KMS-11 (cell line): ENCODE measurements around the gene EIF3A.

ENCODE experiments used
- H2AFZ ChIP-seq: fragments of 200-600 bp; sonication (generic); 2 replicates; pipeline ENCODE4 v1.6.1; 2016; ENCODE audit warnings: antibody characterized with exemption, mixed run types, low read depth
- H3K27ac ChIP-seq: fragments of 200-600 bp; sonication (generic); 2 replicates; pipeline ENCODE4 v1.6.1; 2016; ENCODE audit warnings: mild to moderate bottlenecking, mixed run types
- H3K27me3 ChIP-seq: fragments of 200-600 bp; sonication (generic); 2 replicates; pipeline ENCODE4 v1.6.1; 2017; ENCODE audit warnings: mild to moderate bottlenecking, low read depth, mixed run types, moderate library complexity; ENCODE audit not compliant: insufficient read depth
- H3K36me3 ChIP-seq: fragments of 200-600 bp; sonication (generic); 2 replicates; pipeline ENCODE4 v1.6.1; 2017; ENCODE audit warnings: mild to moderate bottlenecking, mixed run types; ENCODE audit not compliant: insufficient read depth
- H3K4me1 ChIP-seq: fragments of 200-600 bp; sonication (generic); 2 replicates; pipeline ENCODE4 v1.6.1; 2016; ENCODE audit warnings: mild to moderate bottlenecking, low read depth, mixed run types; ENCODE audit not compliant: poor library complexity, severe bottlenecking
- H3K4me2 ChIP-seq: fragments of 200-600 bp; sonication (generic); 2 replicates; pipeline ENCODE4 v1.7.0; 2016; ENCODE audit warnings: mild to moderate bottlenecking, mixed run types
- H3K4me3 ChIP-seq: fragments of 200-600 bp; sonication (generic); IDR thresholded peaks from 2 replicates; pipeline ENCODE4 v1.6.1; 2017; ENCODE audit warnings: low read depth, low read length, mixed read lengths; ENCODE audit not compliant: insufficient read depth
- H3K79me2 ChIP-seq: fragments of 200-600 bp; sonication (generic); 2 replicates; pipeline ENCODE4 v1.6.1; 2016; ENCODE audit warnings: low read depth, mixed run types; ENCODE audit not compliant: insufficient read depth
- H3K9ac ChIP-seq: fragments of 200-600 bp; sonication (generic); 2 replicates; pipeline ENCODE4 v1.6.1; 2016; ENCODE audit warnings: mild to moderate bottlenecking, mixed run types
- H4K20me1 ChIP-seq: fragments of 200-600 bp; sonication (generic); 2 replicates; pipeline ENCODE4 v1.6.1; 2016; ENCODE audit warnings: mild to moderate bottlenecking, mixed run types; ENCODE audit not compliant: insufficient read depth
- CTCF ChIP-seq: fragments of 200-600 bp; sonication (generic); conservative IDR thresholded peaks from 2 replicates; pipeline ENCODE4 v1.6.1; 2017; ENCODE audit warnings: low read depth, mild to moderate bottlenecking, antibody characterized with exemption, low read length, moderate library complexity, mixed read lengths

Gene EIF3A

DNA sequence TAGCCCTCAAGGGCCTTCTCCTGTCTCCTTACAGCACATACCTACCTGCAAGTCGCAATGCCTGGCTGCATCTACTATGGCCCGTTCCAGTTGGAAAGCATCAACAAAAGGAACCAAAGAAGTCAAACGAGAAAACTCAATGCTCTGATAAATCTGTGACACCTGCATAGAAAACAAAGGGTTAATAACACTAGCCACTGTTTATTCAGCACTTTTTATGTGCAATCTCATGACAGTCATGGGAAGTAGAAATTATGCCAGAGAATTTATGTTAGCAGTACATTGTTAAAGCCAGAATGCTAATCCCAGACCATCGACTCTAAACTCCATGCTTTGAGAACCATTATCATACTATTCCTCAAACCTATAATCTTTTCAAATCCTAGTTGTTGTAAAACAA lies 21.1 kb downstream of the EIF3A start:
- H4K20me1 ChIP-seq = peaks cover 13% of the 10 kb centered on the region; the same call in 1 of the 2 replicates
- H2AFZ ChIP-seq = no peak overlapping the region
- H3K4me2 ChIP-seq = no peak overlapping the region
- no peaks in the 10 kb centered on the region for H3K4me1 ChIP-seq
- peaks cover 93% of the 10 kb centered on the region for H3K79me2 ChIP-seq
- H3K4me3 ChIP-seq = no peak overlapping the region
- no peak overlapping the region for H3K27ac ChIP-seq
- no peak for TF ChIP-seq CTCF
- no peak overlapping the region for H3K9ac ChIP-seq
- no peaks in the 10 kb centered on the region for H3K27me3 ChIP-seq
- H3K36me3 ChIP-seq = peaks cover 51% of the 10 kb centered on the region; the same call in 1 of the 2 replicates

- Histone ChIP-seq H3K27me3 (no peaks in the 10 kb centered on the region), H3K4me3 (no peak overlapping the region), H3K4me1 (no peaks in the 10 kb centered on the region), H2AFZ (no peak overlapping the region), H3K79me2 (peaks cover 91% of the 10 kb centered on the region), H3K4me2 (no peak overlapping the region), H3K9ac (no peak overlapping the region), H4K20me1 (peaks cover 7% of the 10 kb centered on the region; the same call in 1 of the 2 replicates), H3K36me3 (peaks cover 53% of the 10 kb centered on the region; the same call in 1 of the 2 replicates), H3K27ac (no peak overlapping the region)
- no peak for TF ChIP-seq CTCF
These were observed 22.6 kb downstream of the EIF3A start for GRCh38 chr10:119058010-119058409.

DNA sequence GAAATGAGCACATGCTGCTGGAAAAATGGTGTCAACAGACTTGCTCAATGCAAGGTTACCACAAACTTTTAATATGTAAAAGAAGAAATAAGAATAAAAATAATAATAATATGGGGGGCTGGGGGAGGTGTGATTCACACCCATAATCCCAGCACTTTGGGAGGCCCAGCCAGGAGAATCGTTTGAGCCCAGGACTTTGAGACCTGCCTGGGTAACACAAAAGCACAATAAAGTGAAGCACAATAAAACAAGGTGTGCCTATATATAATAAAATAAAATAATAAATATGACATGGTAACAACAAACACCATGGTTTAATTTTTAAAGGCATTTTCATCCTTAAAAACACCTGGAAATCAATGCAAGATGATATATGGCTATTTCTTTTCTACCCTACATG lies 25.1 kb downstream of the EIF3A start:
- no peaks in the 10 kb centered on the region for H3K27me3 ChIP-seq
- no peak overlapping the region for H3K27ac ChIP-seq
- H3K36me3 ChIP-seq = peaks cover 58% of the 10 kb centered on the region; the same call in 1 of the 2 replicates
- H3K4me2 ChIP-seq = no peak overlapping the region
- no peak overlapping the region for H3K9ac ChIP-seq
- H3K4me1 ChIP-seq = no peaks in the 10 kb centered on the region
- no peaks in the 10 kb centered on the region for H4K20me1 ChIP-seq
- H3K79me2 ChIP-seq = peaks cover 92% of the 10 kb centered on the region
- no peak for TF ChIP-seq CTCF
- no peak overlapping the region for H3K4me3 ChIP-seq
- no peak overlapping the region for H2AFZ ChIP-seq

- 0 out of 2 replicates have a peak, but pooled peaks cover 9% of the 10 kb centered on the region for H4K20me1 ChIP-seq
- H3K36me3 ChIP-seq = peaks cover 46% of the 10 kb centered on the region
- TF ChIP-seq CTCF = no peak
These were observed 28.8 kb downstream of the EIF3A start for GRCh38 chr10:119051775-119052174.

GRCh38 chr10:119049777-119050176 lies 30.8 kb downstream of the EIF3A start:
- 0 out of 2 replicates have a peak, but pooled peaks cover 9% of the 10 kb centered on the region for H4K20me1 ChIP-seq
- no peak overlapping the region for H3K9ac ChIP-seq
- H3K4me1 ChIP-seq = no peaks in the 10 kb centered on the region
- no peak overlapping the region for H3K4me2 ChIP-seq
- TF ChIP-seq CTCF = no peak
- peaks cover 38% of the 10 kb centered on the region for H3K36me3 ChIP-seq
- no peaks in the 10 kb centered on the region for H3K27me3 ChIP-seq
- H3K4me3 ChIP-seq = no peak overlapping the region
- no peak overlapping the region for H3K27ac ChIP-seq
- H3K79me2 ChIP-seq = peaks cover 96% of the 10 kb centered on the region
- H2AFZ ChIP-seq = no peak overlapping the region

More at GRCh38 chr10:119051775-119052174, 28.8 kb downstream of the EIF3A start:
- no peak overlapping the region for H3K4me3 ChIP-seq
- no peaks in the 10 kb centered on the region for H3K4me1 ChIP-seq
- no peak overlapping the region for H2AFZ ChIP-seq
- H3K27me3 ChIP-seq = no peaks in the 10 kb centered on the region
- H3K27ac ChIP-seq = no peak overlapping the region
- no peak overlapping the region for H3K9ac ChIP-seq
- peaks cover 93% of the 10 kb centered on the region for H3K79me2 ChIP-seq
- no peak overlapping the region for H3K4me2 ChIP-seq
